LNCaP clone FGC (cell line): ENCODE data around the gene TBX4.

Experiments used
- DNase-seq: peaks from one replicate; pipeline ENCODE4 v3.0.0-alpha.2; 2011; ENCODE audit warnings: low read depth
- H3K4me3 ChIP-seq: 2 replicates; pipeline ENCODE4 v1.5.1; 2011; ENCODE audit warnings: mild to moderate bottlenecking, low read depth, low read length, control low read depth
- TF ChIP-seq, protein P1 (sequence below): IDR thresholded peaks from 2 replicates; pipeline ENCODE4 v1.5.1; 2012; ENCODE audit warnings: mild to moderate bottlenecking; ENCODE audit not compliant: control insufficient read depth, insufficient read depth; ENCODE audit errors: extremely low read depth

TBX4 gene

DNA sequence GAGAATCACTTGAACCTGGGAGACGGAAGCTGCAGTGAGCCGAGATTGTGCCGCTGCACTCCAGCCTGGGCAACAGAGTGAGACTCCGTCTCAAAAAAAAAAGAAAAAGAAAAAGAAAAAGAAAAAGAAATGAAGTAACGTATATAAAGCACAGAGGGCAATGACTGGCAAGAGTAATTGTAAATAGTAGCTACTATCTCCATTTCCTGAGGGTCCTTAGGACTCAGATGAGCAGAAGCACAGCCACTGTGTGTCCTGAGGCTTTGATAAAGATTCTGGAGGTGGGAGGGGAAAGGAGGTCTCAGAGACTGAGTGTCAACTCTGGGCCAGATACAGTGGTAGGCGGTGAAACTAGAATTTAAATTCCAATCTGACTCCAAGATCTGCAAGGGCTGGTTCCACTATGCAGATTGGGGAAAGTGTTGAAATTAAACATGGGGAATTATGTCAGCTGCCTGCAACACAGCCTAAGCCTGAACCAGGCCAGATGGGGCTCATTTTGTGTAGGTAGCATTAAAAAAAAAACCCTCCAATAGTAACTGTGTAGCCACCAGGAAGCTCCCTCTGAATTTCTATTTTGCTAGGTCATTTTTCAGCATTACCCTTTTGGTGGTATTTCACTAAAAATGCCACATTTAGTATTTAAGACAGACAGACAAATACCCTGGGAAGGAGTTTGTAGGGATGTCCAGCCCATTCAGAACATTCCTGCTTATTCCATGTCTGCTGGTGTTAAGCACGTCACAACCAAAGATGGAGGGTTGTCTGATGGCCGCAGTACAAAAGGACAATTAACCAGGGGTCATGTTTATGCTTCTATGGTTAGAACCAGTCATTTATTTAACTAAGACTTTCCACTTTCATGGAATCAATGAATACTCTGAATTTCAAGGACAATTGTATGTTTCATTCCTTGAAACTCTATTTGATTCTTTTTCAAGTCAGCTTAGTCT lies 46.1 kb downstream of the TBX4 start:
- TF ChIP-seq, protein P1, sequence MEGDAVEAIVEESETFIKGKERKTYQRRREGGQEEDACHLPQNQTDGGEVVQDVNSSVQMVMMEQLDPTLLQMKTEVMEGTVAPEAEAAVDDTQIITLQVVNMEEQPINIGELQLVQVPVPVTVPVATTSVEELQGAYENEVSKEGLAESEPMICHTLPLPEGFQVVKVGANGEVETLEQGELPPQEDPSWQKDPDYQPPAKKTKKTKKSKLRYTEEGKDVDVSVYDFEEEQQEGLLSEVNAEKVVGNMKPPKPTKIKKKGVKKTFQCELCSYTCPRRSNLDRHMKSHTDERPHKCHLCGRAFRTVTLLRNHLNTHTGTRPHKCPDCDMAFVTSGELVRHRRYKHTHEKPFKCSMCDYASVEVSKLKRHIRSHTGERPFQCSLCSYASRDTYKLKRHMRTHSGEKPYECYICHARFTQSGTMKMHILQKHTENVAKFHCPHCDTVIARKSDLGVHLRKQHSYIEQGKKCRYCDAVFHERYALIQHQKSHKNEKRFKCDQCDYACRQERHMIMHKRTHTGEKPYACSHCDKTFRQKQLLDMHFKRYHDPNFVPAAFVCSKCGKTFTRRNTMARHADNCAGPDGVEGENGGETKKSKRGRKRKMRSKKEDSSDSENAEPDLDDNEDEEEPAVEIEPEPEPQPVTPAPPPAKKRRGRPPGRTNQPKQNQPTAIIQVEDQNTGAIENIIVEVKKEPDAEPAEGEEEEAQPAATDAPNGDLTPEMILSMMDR, result no peak
- no peak overlapping the region for H3K4me3 ChIP-seq
- DNase-seq, result no peak

DNA sequence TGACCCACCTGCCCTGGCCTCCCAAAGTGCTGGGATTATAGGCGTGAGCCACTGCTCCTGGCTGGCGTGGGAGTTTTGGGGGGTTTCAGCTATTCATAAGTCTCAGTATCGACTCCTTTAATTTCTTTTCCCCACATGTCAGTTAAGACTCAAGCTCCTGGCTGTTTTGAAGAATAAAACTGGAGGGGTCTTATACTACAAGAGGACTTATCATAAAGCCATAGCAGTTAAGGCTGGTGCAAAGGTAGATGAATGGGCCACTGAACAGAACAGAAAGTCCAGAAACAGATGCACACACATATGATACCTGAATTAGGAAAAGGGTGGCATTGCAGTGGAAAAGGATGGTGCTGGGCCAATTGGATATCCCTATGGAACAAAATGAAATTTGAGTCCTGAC lies 47.4 kb downstream of the TBX4 start:
- TF ChIP-seq, protein P1, result no peak
- no peak overlapping the region for H3K4me3 ChIP-seq
- no peak for DNase-seq

DNA sequence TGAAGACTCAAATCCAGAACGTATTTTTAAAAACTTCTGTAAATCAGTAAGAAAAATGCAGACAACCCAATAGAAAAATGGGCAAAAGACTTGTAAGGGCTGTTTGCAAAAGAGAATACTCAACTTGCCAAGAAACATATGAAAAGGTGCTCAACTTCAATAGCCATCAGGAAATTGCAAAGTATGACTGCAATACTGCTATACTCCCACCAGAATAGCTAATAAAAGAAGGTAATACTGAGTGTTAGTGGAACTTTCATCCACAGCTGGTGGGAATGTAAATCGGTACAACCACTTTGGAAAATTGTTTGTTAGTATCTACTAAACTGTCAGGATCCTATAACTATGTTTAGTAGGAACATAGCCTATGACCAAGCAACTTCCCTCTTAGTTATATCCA lies 48.1 kb downstream of the TBX4 start:
- no peak overlapping the region for H3K4me3 ChIP-seq
- no peak for DNase-seq
- TF ChIP-seq, protein P1, result no peak

DNA sequence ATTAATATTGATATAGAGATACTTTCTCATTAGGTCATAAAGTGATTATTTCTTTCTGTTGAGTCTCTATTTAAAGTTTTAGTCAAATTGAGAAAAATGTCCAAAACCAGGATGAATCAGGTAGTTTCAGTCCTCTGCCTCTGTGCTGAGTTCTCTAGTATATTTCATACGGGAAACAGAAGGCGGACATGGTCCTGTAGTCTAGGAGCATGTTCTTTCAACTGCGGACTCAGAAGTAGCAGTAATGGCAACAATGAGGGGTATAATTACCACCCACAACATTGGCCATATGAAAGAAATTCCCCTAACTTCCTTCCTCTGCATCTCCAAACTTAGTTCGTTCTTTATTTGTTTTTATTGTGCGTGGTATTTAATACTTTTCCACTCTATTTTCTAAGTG lies 50.1 kb downstream of the TBX4 start:
- TF ChIP-seq, protein P1, result no peak
- no peak for DNase-seq
- H3K4me3 ChIP-seq, result no peak overlapping the region

DNA sequence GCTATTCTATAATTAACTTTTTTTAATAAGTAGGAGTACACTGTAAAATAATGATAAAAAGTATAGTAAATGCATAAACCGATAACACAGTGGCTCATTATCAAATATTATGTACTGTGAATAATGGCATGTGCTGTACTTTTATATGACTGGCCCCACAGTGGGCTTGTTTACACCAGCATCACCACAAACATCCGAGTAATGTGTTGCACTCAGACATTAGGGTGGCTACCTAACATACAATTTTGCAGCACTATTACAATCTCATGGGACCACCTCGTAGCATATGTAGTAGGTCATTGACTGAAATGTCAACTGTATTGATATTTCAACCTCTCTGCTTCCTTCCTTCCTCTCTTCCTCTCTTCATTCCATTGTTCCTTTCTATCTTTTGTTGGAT lies 51.7 kb downstream of the TBX4 start:
- DNase-seq, result no peak
- H3K4me3 ChIP-seq, result no peak overlapping the region
- TF ChIP-seq, protein P1, result no peak

DNA sequence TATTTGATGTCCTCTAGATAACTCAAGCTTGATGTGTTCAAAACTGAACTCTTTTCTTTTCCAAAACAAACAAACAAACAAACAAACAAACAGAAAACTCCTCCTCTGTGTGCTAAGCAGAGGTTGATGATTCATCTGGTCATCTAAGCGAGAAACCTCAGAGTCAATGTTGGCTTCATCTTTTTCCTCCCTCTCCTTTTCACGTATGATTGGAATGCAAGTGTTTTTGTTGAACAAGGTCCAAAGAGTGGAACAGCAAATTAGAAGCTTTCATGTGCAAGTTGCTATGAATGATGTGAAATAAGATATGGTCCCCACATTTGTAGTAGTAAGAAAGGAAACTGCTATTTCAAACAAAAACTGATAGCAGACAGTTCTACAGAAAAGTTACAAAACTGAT lies 52.5 kb downstream of the TBX4 start:
- no peak for DNase-seq
- TF ChIP-seq, protein P1, result no peak
- H3K4me3 ChIP-seq, result no peak overlapping the region

DNA sequence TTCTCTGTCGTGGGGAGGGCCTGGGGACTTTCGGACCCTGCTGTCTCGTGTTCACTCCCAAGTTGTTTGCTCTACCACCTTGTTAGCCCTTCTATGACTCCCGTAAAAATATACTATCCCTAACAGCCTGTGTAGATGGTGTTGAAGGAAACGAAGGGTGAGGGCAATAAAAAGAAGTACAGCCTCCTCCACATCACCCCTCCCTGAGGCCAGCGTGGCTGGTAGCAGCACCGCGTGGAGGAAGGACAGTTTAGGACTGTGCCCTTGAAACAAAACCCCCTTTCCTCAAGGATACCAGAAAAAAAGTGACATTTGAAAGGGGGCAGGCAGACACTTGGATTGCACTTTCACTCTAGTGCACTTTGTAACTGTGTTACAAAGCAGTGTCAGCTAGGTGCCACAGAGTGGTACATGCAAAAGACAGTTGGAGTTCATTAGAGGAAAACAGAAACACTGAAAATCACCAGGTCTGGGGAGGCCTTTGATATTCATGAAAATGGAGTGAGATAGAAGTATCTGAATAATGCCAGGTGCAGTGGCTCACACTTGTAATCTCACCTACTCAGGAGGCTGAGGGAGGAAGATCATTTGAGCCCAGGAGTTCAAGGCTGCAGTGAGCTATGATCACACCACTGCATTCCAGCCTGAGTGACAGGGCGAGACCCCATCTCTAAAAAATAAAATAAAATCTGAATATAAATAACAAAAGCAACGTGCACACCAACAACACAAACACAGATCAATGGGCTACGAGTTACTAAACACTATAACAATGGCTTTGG lies 53.8 kb downstream of the TBX4 start:
- TF ChIP-seq, protein P1, result no peak
- no peak overlapping the region for H3K4me3 ChIP-seq
- DNase-seq, result no peak
